Activated CD4-positive, alpha-beta T cell treated with anti-CD3 and anti-CD28 coated beads for 36 hours (primary cell): ENCODE measurements around the gene TGFA. TPM values are rescaled to one million over a fixed set of nuclear protein-coding genes. Genes with fewer than 3 reads are reported as not detected.

Experiments
- ATAC-seq: fragments of 200-7000 bp; cut with Tn5 transposase; one replicate; pipeline ENCODE4 v1.10.0; 2021; ENCODE audit warnings: mild to moderate bottlenecking, moderate library complexity
- CTCF ChIA-PET: fragments of 350-600 bp; sonication (Branson Sonifier 250); formaldehyde crosslinking; loops from one replicate; lab custom pipeline; 2021; ENCODE audit warnings: antibody characterized with exemption; lab: Charles Lee
- POLR2A ChIA-PET: fragments of 350-600 bp; sonication (Branson Sonifier 250); formaldehyde crosslinking; loops from one replicate; lab custom pipeline; 2021; ENCODE audit warnings: antibody characterized with exemption, inconsistent platforms; lab: Charles Lee
- DNase-seq: peaks from one replicate; pipeline ENCODE4 v3.0.0-alpha.2; 2020
- H3K27ac Mint-ChIP-seq: one replicate; pipeline ENCODE4 v1.8.0; 2021; ENCODE audit warnings: mixed read lengths
- H3K27me3 Mint-ChIP-seq: one replicate; pipeline ENCODE4 v1.8.0; 2021; ENCODE audit warnings: mixed read lengths
- H3K36me3 Mint-ChIP-seq: one replicate; pipeline ENCODE4 v1.8.0; 2021; ENCODE audit warnings: low read depth, mixed read lengths
- H3K4me1 Mint-ChIP-seq: one replicate; pipeline ENCODE4 v1.8.0; 2021; ENCODE audit warnings: mixed read lengths
- H3K4me3 Mint-ChIP-seq: one replicate; pipeline ENCODE4 v1.8.0; 2021; ENCODE audit warnings: mild to moderate bottlenecking, moderate library complexity, mixed read lengths
- H3K9me3 Mint-ChIP-seq: one replicate; pipeline ENCODE4 v1.8.0; 2021; ENCODE audit warnings: low read depth, mixed read lengths
- intact Hi-C, 2 experiments: fragments of 100-400 bp; cut with DNase I in 1 of 2; cut with micrococcal nuclease in 1 of 2; formaldehyde crosslinking; loops; one replicate each; pipeline versions ENCODE4 v1.14.2 to v1.15.1; 2022 to 2024; cut with DNase I, micrococcal nuclease
- total RNA-seq, 2 experiments: library from RNA; stranded (reverse); gene quantifications; one replicate each; pipeline ENCODE4 v1.2.3, GENCODE V29; 2021

Gene TGFA
- total RNA-seq, 2 experiments from 2014 or later = 0.07 to 0.18 TPM

DNA sequence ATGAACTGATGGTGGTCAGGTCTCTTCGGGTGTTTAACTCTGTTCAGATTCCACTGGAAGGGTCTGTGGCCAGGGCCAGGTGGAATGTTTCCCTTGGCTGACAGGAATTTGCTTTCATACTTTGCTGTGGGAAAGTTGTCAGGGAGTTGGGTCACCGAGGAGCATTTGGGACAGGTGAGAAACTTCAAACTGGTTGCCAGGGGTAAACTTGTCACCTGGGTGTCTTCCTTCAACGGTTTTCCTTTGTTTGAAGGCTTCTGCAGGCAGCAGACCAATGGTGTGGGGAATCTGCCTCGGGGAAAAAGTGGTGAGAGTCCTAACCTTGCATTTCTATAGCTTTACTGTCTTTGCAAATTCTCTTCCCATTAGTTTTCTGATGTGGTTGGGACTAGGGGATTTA is 92.2 kb downstream of the TGFA start:
- ChIA-PET POLR2A (no interaction called here), CTCF (no interaction called here)
- Mint-ChIP-seq H3K36me3 (no peaks in the 10 kb centered on the region), H3K27ac (no peak overlapping the region), H3K27me3 (peaks cover 2% of the 10 kb centered on the region), H3K4me1 (peaks cover 10% of the 10 kb centered on the region), H3K4me3 (no peak overlapping the region), H3K9me3 (no peaks in the 10 kb centered on the region)
- intact Hi-C loops = no loop called here
- ATAC-seq (no peak), DNase-seq (no peak)

GRCh38 chr2:70460333-70460732 is 93.3 kb downstream of the TGFA start:
- intact Hi-C loops = no loop called here
- H3K9me3 Mint-ChIP-seq = no peaks in the 10 kb centered on the region
- DNase-seq (no peak), ATAC-seq (no peak)
- peaks cover 20% of the 10 kb centered on the region for H3K4me1 Mint-ChIP-seq
- POLR2A ChIA-PET = no interaction called here
- no peak overlapping the region for H3K4me3 Mint-ChIP-seq
- CTCF ChIA-PET = interaction anchor here (0.9 to 1.8 kb wide), 3 partner anchors 8 to 104 kb away, joined by 3 to 4 read pairs (median 3); no protein-coding TSS in a partner anchor
- H3K27me3 Mint-ChIP-seq = peaks cover 2% of the 10 kb centered on the region
- H3K36me3 Mint-ChIP-seq = no peaks in the 10 kb centered on the region
- no peak overlapping the region for H3K27ac Mint-ChIP-seq

GRCh38 chr2:70458661-70459060 is 95.0 kb downstream of the TGFA start:
- Mint-ChIP-seq H3K4me1 (peaks cover 20% of the 10 kb centered on the region), H3K4me3 (no peak overlapping the region), H3K27me3 (peaks cover 2% of the 10 kb centered on the region), H3K36me3 (no peaks in the 10 kb centered on the region), H3K27ac (no peak overlapping the region), H3K9me3 (no peaks in the 10 kb centered on the region)
- no peak for DNase-seq
- ChIA-PET CTCF (no interaction called here), POLR2A (no interaction called here)
- no peak for ATAC-seq
- intact Hi-C loops = no loop called here

GRCh38 chr2:70456585-70457495 is 96.8 kb downstream of the TGFA start:
- no peaks in the 10 kb centered on the region for H3K9me3 Mint-ChIP-seq
- no peak overlapping the region for H3K27ac Mint-ChIP-seq
- H3K4me1 Mint-ChIP-seq = peaks cover 20% of the 10 kb centered on the region
- ChIA-PET POLR2A (no interaction called here), CTCF (interaction anchor here (0.6 to 1.4 kb wide), 4 partner anchors 10 to 399 kb away, joined by 3 to 4 read pairs (median 4); no protein-coding TSS in a partner anchor)
- DNase-seq (no peak), ATAC-seq (peak; percentile 76)
- peaks cover 2% of the 10 kb centered on the region for H3K27me3 Mint-ChIP-seq
- no peak overlapping the region for H3K4me3 Mint-ChIP-seq
- intact Hi-C loops = no loop called here
- no peaks in the 10 kb centered on the region for H3K36me3 Mint-ChIP-seq

- Mint-ChIP-seq H3K27me3 (peaks cover 2% of the 10 kb centered on the region), H3K36me3 (no peaks in the 10 kb centered on the region), H3K9me3 (no peaks in the 10 kb centered on the region), H3K4me3 (no peak overlapping the region), H3K27ac (no peak overlapping the region), H3K4me1 (peaks cover 20% of the 10 kb centered on the region)
- intact Hi-C loops = no loop called here
- ChIA-PET POLR2A (no interaction called here), CTCF (interaction anchor here (1.0 kb wide), 1 partner anchor 24 kb away, joined by 3 read pairs; no protein-coding TSS in a partner anchor)
- ATAC-seq (no peak), DNase-seq (no peak)
These were observed 98.6 kb downstream of the TGFA start for GRCh38 chr2:70454936-70455544.

- ChIA-PET POLR2A (no interaction called here), CTCF (no interaction called here)
- H3K27ac Mint-ChIP-seq = no peak overlapping the region
- H3K9me3 Mint-ChIP-seq = no peaks in the 10 kb centered on the region
- intact Hi-C loops = no loop called here
- H3K36me3 Mint-ChIP-seq = no peaks in the 10 kb centered on the region
- peaks cover 3% of the 10 kb centered on the region for H3K4me1 Mint-ChIP-seq
- DNase-seq (no peak), ATAC-seq (no peak)
- H3K4me3 Mint-ChIP-seq = no peak overlapping the region
- H3K27me3 Mint-ChIP-seq = no peaks in the 10 kb centered on the region
These were observed 102.9 kb downstream of the TGFA start for GRCh38 chr2:70450641-70451250.

GRCh38 chr2:70448041-70448440 is 105.6 kb downstream of the TGFA start:
- intact Hi-C loops = no loop called here
- Mint-ChIP-seq H3K4me3 (no peak overlapping the region), H3K27me3 (no peaks in the 10 kb centered on the region), H3K36me3 (no peaks in the 10 kb centered on the region), H3K9me3 (no peaks in the 10 kb centered on the region), H3K4me1 (no peaks in the 10 kb centered on the region), H3K27ac (no peak overlapping the region)
- ATAC-seq = no peak
- ChIA-PET POLR2A (no interaction called here), CTCF (interaction anchor here (1.1 kb wide), 1 partner anchor 108 kb away, joined by 3 read pairs; no protein-coding TSS in a partner anchor)
- DNase-seq = no peak

- no peaks in the 10 kb centered on the region for H3K36me3 Mint-ChIP-seq
- peaks cover 2% of the 10 kb centered on the region for H3K9me3 Mint-ChIP-seq
- peaks cover 20% of the 10 kb centered on the region for H3K4me1 Mint-ChIP-seq
- intact Hi-C loops = no loop called here
- ChIA-PET POLR2A (interaction anchor here (0.6 kb wide), 1 partner anchor 888 kb away, joined by 3 read pairs; the partner anchor contains the start of gene ZNF638), CTCF (no interaction called here)
- H3K4me3 Mint-ChIP-seq = no peak overlapping the region
- DNase-seq = no peak
- no peak overlapping the region for H3K27ac Mint-ChIP-seq
- no peaks in the 10 kb centered on the region for H3K27me3 Mint-ChIP-seq
- ATAC-seq = no peak
These were observed 109.9 kb downstream of the TGFA start for GRCh38 chr2:70443726-70444125.

DNA sequence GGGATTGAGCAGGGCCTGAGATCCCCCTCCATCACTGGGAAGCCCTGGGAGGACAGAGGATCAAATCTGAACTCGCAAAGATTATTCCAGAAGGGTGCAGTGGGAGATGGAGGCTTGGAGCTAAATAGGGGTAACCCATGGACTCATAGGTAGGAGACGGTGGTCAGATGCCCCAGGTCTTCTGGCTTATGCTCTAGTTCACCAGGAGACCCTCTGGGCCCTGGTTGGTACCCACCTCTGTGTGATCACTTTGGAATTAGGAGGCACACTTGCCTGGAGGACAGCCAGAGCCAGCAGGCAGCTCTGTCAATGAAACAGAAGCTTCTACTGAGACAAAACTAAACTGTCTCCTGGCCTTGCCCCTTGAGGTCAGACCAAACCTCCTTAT is 110.6 kb downstream of the TGFA start:
- DNase-seq (no peak), ATAC-seq (no peak)
- Mint-ChIP-seq H3K4me3 (no peak overlapping the region), H3K4me1 (peaks cover 20% of the 10 kb centered on the region), H3K36me3 (no peaks in the 10 kb centered on the region), H3K9me3 (peaks cover 2% of the 10 kb centered on the region), H3K27ac (no peak overlapping the region), H3K27me3 (no peaks in the 10 kb centered on the region)
- ChIA-PET POLR2A (no interaction called here), CTCF (no interaction called here)
- intact Hi-C loops = no loop called here

DNA sequence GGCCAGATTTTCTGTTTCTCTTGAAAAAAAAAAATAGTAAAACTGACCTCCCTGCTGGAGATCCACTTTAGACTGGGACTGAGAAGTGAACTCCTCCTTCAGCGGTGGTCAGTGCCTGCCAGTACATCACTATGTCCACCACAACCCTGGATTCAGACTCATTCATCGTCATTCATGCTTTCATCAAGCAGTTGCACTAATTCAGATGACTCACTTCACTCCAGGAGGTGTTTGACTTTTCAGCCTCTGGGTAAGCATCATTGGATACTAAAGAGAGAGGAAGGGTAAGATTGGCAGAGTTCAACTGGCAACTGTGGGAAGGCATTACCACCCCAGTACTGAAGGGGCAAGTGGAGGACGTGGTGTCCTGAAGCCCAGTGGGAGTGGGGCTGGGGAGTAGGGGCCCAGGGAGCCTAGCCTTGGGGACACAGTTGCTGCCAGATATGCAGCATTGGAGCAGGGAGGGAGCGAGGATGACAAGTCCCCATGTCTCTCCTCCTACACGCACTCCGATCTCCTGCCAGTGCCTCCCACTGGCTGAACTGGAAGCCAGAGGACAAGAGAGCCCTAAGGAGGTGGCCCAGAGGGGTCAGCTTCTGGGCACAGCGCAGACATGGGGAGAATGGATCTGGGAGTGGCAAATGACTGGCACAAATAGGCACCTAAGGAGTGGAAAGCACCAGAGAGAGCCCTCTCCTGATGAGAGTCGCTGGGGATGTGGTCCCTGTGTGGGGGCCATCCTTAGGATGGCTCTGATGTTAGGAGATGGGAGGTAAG is 111.1 kb downstream of the TGFA start:
- ChIA-PET CTCF (no interaction called here), POLR2A (no interaction called here)
- Mint-ChIP-seq H3K36me3 (no peaks in the 10 kb centered on the region), H3K27ac (no peak overlapping the region), H3K9me3 (peaks cover 2% of the 10 kb centered on the region), H3K4me3 (no peak overlapping the region), H3K27me3 (no peaks in the 10 kb centered on the region), H3K4me1 (peaks cover 20% of the 10 kb centered on the region)
- no peak for DNase-seq
- ATAC-seq = no peak
- intact Hi-C loops = no loop called here

DNA sequence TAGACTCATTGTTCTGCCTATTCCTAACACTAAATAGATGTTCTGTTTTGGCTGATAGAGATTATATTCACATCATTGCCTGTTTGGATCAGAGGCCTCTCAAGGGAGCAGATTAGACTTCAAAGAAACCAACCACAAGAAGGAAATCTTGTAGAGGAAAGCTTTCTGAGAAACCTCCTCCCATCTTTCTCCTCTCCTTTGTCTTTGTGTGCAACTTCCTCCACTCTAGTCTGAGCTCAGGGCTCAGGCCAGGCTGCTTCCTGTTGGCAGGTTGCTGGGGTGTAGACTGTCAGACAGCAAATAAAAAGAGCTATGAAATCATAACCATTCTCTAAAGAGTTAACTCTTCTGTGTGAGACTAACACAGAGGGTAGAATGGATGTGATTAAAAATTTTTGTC is 113.0 kb downstream of the TGFA start:
- Mint-ChIP-seq H3K4me3 (no peak overlapping the region), H3K27me3 (no peaks in the 10 kb centered on the region), H3K27ac (peak overlapping the region; percentile 77), H3K9me3 (peaks cover 2% of the 10 kb centered on the region), H3K36me3 (no peaks in the 10 kb centered on the region), H3K4me1 (peaks cover 20% of the 10 kb centered on the region)
- ChIA-PET POLR2A (no interaction called here), CTCF (interaction anchor here (1.0 to 1.2 kb wide), 2 partner anchors 136 to 179 kb away, joined by 4 to 5 read pairs; no protein-coding TSS in a partner anchor)
- intact Hi-C loops = no loop called here
- ATAC-seq = peak; percentile 79
- DNase-seq = peak; percentile 48
